Lower leg skin (tissue), 4 donors: ENCODE results near the gene MRPL23. TPM values are rescaled to one million over a fixed set of nuclear protein-coding genes. Genes with fewer than 3 reads are reported as not detected.

Experiments
- DNase-seq, 2 donors: peaks; one replicate each; pipeline ENCODE4 v3.0.0-alpha.2; 2019; ENCODE audit warnings: low spot score in 2 of 2
- H3K4me3 ChIP-seq: fragments of 200-600 bp; sonication (generic); 2 replicates; pipeline ENCODE4 v1.5.1; 2017; ENCODE audit warnings: mild to moderate bottlenecking, low read depth; ENCODE audit not compliant: poor library complexity, severe bottlenecking
- CTCF ChIP-seq, 3 donors: fragments of 450-650 bp; IDR thresholded peaks; one replicate each; pipeline ENCODE4 v1.5.1; 2016; ENCODE audit warnings: antibody characterized with exemption in 3 of 3, mild to moderate bottlenecking in 3 of 3, moderate library complexity in 2 of 3
- POLR2A ChIP-seq, 2 donors: fragments of 450-650 bp; IDR thresholded peaks; one replicate each; pipeline ENCODE4 v1.6.1; 2016 to 2017; ENCODE audit warnings: antibody characterized with exemption in 2 of 2, mild to moderate bottlenecking in 1 of 2, moderate library complexity in 1 of 2
- WGBS, 2 donors: methylation state at CpG; one replicate each; pipeline ENCODE4 v1.1.5; 2018; 5-methylcytosine and 5-hydroxymethylcytosine counted together
- intact Hi-C: fragments of 100-400 bp; cut with DNase I; formaldehyde crosslinking; loops from one replicate; pipeline ENCODE4 v1.15.0; 2023; ENCODE audit warnings: low total_unique reads
- total RNA-seq, 4 donors: library from RNA; depleted of rRNA; stranded (reverse); fragments of >200 nt; gene quantifications; one replicate each; pipeline ENCODE4 v1.1.0, GENCODE V29; 2016

Gene MRPL23
- total RNA-seq, 4 donors from 2014 or later: 169 to 227 (median 216) TPM

DNA sequence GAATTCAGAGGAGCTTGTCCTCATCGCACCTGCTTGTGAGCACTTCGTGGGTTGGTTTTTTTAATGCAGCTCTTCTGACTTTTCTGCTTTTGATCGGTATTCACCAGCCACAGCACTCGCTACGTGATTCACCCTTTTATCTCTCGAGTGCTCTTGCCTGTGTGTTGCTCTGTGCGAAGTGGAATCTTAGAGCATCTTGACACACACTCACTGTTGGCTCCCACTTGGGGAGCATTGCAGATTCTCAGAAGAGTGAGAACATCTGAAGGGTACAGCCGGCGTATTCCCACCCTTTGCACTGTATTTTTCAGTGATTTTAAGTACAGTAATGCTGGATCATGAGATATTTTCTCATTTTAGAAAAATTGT, 16.7 kb upstream of the MRPL23 start:
- intact Hi-C loops: no loop called here
- TF ChIP-seq CTCF (IDR thresholded peaks at IDR 0.05) (no peak), POLR2A (IDR thresholded peaks at IDR 0.05) (no peak)
- DNase-seq: no peak
- no peak overlapping the region for H3K4me3 ChIP-seq
- 85 to 90% methylated on average over 9 of the region's 9 CpGs for WGBS, 2 donors

DNA sequence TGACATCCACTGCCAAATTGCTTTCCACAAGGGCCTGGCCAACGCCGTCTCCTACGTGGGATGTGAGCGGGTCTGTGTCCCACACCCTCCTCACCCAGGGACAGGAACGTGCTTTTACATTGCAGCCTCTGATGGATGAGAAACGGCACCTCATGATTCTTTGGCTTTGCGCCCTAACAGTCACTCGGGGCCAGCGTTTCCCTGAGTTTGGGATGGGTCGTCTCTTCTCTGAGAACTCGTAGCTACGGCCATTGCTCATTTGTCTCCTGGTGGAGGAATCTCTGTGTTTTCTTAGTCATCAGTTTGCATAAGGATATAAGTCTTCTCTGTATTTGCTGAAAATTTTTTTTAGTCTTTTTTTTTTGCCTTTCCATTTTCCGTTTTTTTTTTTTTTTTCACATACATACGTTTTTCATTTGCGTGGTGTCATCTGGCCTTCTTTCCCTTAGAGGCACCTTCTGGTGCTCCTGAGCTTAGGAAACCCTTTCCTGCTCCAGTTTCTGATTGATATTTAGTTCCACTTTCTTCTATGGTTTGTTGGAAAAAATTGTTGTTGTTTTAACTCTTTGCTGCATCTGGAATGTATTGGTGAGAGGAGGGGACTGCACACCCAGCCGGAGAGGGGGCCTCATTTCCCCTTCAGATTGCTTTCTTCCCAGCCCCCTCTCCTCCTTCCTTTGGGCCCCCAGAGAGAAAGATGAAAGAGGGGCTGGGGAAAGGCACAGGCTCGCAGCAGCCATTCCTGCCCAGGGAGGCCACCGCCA, 15.6 kb upstream of the MRPL23 start:
- WGBS, 2 donors: 33 to 35% methylated on average over 18 of the region's 18 CpGs
- TF ChIP-seq POLR2A (IDR thresholded peaks at IDR 0.05) (no peak), CTCF (IDR thresholded peaks at IDR 0.05) (no peak)
- no peak overlapping the region for H3K4me3 ChIP-seq
- intact Hi-C loops: no loop called here
- peak in 1 of 2 donors; percentile 89 for DNase-seq

DNA sequence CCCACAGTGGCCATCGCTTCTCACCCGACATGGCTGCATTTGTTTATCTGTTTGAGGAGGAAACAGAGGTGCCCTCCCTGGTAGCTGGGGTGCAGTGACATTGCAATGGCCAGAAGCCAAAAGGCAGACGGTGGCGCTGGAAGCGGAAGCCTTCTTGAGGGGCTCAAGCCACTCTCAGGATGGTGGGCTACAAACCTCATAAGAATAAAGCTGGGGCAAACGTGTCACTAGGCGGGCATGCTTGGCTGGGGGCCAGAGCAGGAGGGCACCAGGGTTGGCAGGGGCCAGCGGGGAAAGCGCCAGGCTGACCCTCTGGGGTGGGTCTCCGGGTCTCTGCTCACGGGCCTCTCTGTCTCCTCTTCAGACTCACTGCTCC, 15.0 kb upstream of the MRPL23 start:
- H3K4me3 ChIP-seq: no peak overlapping the region
- TF ChIP-seq POLR2A (IDR thresholded peaks at IDR 0.05): no peak
- no peak for TF ChIP-seq CTCF (IDR thresholded peaks at IDR 0.05)
- DNase-seq: no peak
- intact Hi-C loops: no loop called here
- 81 to 84% methylated on average over 11 of the region's 11 CpGs for WGBS, 2 donors

DNA sequence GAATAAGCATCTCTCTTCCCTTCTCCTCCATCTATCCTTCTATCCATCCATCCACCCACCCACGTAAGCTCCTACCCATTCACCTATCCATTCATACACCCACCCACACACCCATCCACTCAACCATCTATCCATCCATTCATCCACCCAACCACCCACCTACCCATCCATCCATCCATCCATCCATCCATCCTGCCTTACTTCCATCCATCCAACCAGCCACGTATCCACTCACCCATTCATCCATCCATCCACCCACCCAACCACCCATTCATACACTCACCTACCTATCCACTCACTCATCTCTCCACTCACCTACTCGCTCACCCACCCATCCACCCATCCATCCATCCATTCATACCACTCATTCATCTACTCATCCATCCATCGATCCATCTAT, 14.5 kb upstream of the MRPL23 start:
- intact Hi-C loops: no loop called here
- no peak overlapping the region for H3K4me3 ChIP-seq
- TF ChIP-seq CTCF (IDR thresholded peaks at IDR 0.05) (no peak), POLR2A (IDR thresholded peaks at IDR 0.05) (no peak)
- 95 to 97% methylated on average over 4 of the region's 4 CpGs for WGBS, 2 donors
- no peak for DNase-seq

DNA sequence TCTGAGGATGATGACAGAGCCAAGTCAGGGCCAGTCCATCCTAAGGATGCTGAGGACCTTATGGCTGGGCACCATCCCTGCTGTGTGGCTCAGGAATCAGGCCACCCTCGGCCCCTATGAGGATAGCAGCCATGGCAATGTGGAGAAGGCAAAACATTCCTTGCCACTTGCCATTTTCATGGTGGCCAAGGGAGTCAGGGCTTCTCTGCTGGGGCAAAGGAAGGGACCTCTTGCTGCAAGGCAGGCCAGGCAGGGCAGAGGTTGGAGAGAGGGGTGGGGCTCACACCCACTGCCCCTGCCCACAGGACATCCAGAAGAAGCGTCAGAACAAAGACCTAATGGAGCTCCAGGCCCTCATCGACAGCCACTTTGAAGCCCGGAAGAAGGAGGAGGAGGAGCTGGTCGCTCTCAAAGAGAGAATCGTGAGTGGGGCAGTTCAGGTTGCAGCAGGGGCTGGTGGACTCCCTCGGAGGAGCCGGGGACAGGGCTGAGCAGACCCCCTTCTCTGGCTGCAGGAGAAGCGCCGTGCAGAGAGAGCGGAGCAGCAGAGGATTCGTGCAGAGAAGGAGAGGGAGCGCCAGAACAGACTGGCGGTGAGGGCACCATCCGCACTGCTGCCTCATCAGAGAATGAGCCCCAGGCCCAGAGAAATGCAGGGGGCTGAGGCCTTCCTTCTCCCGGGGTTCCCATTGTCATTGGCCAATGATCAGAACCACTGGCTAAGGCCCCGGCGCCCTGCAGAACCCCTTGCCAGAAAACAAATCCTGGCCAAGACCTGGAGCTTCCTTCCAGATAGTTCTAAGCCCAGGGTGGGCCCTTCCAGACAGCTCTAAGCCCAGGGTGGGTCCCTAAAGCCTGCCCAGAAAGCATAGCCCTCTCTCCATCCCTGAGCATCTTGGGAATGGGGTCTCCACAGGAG, 13.5 kb upstream of the MRPL23 start:
- DNase-seq: no peak
- WGBS, 2 donors: 87% methylated on average over 18 of the region's 18 CpGs
- H3K4me3 ChIP-seq: no peak overlapping the region
- TF ChIP-seq CTCF (IDR thresholded peaks at IDR 0.05) (no peak), POLR2A (IDR thresholded peaks at IDR 0.05) (no peak)
- intact Hi-C loops: no loop called here
